ENCODE measurements around the gene KRTAP17-1. TPM values are rescaled to one million over a fixed set of nuclear protein-coding genes. Genes with fewer than 3 reads are reported as not detected.
"Not testable (repeated sequence)": the region's sequence is repeated elsewhere in the genome, so short reads cannot be mapped to it uniquely, and the experiment has no call there.

Gene KRTAP17-1
- total and polyA plus RNA-seq, 7 donors, result not detected

DNA sequence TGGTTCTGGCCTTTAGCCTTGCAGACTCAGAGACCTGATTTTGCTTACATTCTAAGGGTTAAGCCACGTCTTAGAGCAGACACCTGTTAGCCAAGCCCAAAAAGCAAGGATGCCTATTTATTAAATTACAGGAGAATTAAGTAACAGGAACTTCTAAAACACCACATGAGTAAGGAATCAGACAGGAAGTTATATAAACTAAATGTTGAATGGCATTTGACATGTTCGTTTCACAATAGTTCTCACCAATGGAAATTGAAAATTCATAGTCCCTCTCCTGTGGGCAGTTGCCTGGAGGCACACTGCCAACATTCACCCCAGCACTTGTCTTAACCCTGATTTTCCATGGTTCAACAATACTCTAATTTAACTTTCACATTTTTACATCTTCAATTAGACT lies 31.0 kb downstream of the KRTAP17-1 start:
- TF ChIP-seq EP300 (IDR thresholded peaks at IDR 0.05) (no peak), POLR2AphosphoS5 (IDR thresholded peaks at IDR 0.05) (no peak), POLR2A (IDR thresholded peaks at IDR 0.05) (no peak), CTCF (IDR thresholded peaks at IDR 0.05) (no peak)
- 26 to 54% methylated on average over 2 of the region's 2 CpGs for WGBS, 2 donors
- DNase-seq, result no peak
- Histone ChIP-seq H3K27ac (no peak overlapping the region), H3K4me1 (peaks cover 0 to 7% (median 3%) of the 10 kb centered on the region in 4 donors), H3K9me3 (no peaks in the 10 kb centered on the region), H3K36me3 (no peaks in the 10 kb centered on the region), H3K4me3 (no peak overlapping the region), H3K27me3 (no peaks in the 10 kb centered on the region)
- intact Hi-C loops (cut with DNase I), result no loop called here

GRCh38 chr17:41284043-41284442 lies 31.5 kb downstream of the KRTAP17-1 start:
- 63 to 71% methylated on average over 3 of the region's 3 CpGs for WGBS, 2 donors
- no peak overlapping the region for H3K27ac ChIP-seq
- intact Hi-C loops (cut with DNase I), result no loop called here
- no peaks in the 10 kb centered on the region for H3K36me3 ChIP-seq
- DNase-seq, result no peak
- TF ChIP-seq POLR2A (IDR thresholded peaks at IDR 0.05) (no peak), EP300 (IDR thresholded peaks at IDR 0.05) (no peak), CTCF (IDR thresholded peaks at IDR 0.05) (no peak), POLR2AphosphoS5 (IDR thresholded peaks at IDR 0.05) (no peak)
- no peaks in the 10 kb centered on the region for H3K9me3 ChIP-seq
- H3K4me1 ChIP-seq, result peaks cover 0 to 7% (median 3%) of the 10 kb centered on the region in 4 donors
- no peak overlapping the region for H3K4me3 ChIP-seq
- no peaks in the 10 kb centered on the region for H3K27me3 ChIP-seq

- Histone ChIP-seq H3K4me1 (no peaks in the 10 kb centered on the region), H3K27me3 (peaks cover 0 to 6% (median 0%) of the 10 kb centered on the region in 3 donors), H3K36me3 (no peaks in the 10 kb centered on the region), H3K4me3 (no peak overlapping the region), H3K27ac (no peak overlapping the region), H3K9me3 (no peaks in the 10 kb centered on the region)
- 93 to 94% methylated on average over 3 of the region's 3 CpGs for WGBS, 2 donors
- no peak for TF ChIP-seq CTCF (IDR thresholded peaks at IDR 0.05)
- TF ChIP-seq POLR2AphosphoS5 (IDR thresholded peaks at IDR 0.05), result no peak
- TF ChIP-seq EP300 (IDR thresholded peaks at IDR 0.05), result no peak
- no peak for TF ChIP-seq POLR2A (IDR thresholded peaks at IDR 0.05)
- intact Hi-C loops (cut with DNase I), result no loop called here
- no peak for DNase-seq
These were observed 37.1 kb downstream of the KRTAP17-1 start for GRCh38 chr17:41278176-41278955.

GRCh38 chr17:41275648-41276190 lies 39.8 kb downstream of the KRTAP17-1 start, which contains the start of gene KRTAP9-7:
Gene KRTAP9-7 (plus strand): TSS chr17:41275698. CDS start chr17:41275698, 0 bp downstream.
- H3K27me3 ChIP-seq, H3K36me3 ChIP-seq, H3K4me1 ChIP-seq, DNase-seq, H3K4me3 ChIP-seq, H3K27ac ChIP-seq, H3K9me3 ChIP-seq: not testable (repeated sequence)
- intact Hi-C loops (cut with DNase I), result loop anchor here (1.0 kb wide), 1 partner anchor 11 kb away; no protein-coding TSS in a partner anchor
- 48 to 86% methylated on average over 3 of the region's 3 CpGs for WGBS, 2 donors

GRCh38 chr17:41271858-41272257 lies 43.7 kb downstream of the KRTAP17-1 start:
- Histone ChIP-seq H3K27me3 (peaks cover 0 to 6% (median 0%) of the 10 kb centered on the region in 3 donors), H3K27ac (no peak overlapping the region), H3K4me1 (no peaks in the 10 kb centered on the region), H3K4me3 (no peak overlapping the region), H3K9me3 (no peaks in the 10 kb centered on the region), H3K36me3 (no peaks in the 10 kb centered on the region)
- intact Hi-C loops (cut with DNase I), result no loop called here
- DNase-seq, result no peak
- TF ChIP-seq EP300 (IDR thresholded peaks at IDR 0.05) (no peak), CTCF (IDR thresholded peaks at IDR 0.05) (no peak)
- 67% methylated on average over 1 of the region's 1 CpG; no CpG with 5 or more reads in 1 of the 2 donors for WGBS, 2 donors

GRCh38 chr17:41271323-41271722 lies 44.2 kb downstream of the KRTAP17-1 start:
- 52% methylated on average over 1 of the region's 1 CpG; no CpG with 5 or more reads in 1 of the 2 donors for WGBS, 2 donors
- H3K4me1 ChIP-seq; H3K4me3 ChIP-seq; H3K9me3 ChIP-seq; DNase-seq; intact Hi-C loops (cut with DNase I); H3K27ac ChIP-seq; H3K36me3 ChIP-seq; H3K27me3 ChIP-seq: not testable (repeated sequence)
